IMR-90 (cell line): ENCODE measurements around the gene RNGTT.

ENCODE experiments used
- POLR2A ChIP-seq: IDR thresholded peaks from 2 replicates; pipeline ENCODE4 v1.6.1; 2012; ENCODE audit warnings: mild to moderate bottlenecking, low read depth, low read length
- TF ChIP-seq, protein P1 (sequence below): conservative IDR thresholded peaks from 2 replicates; pipeline ENCODE4 v1.5.1; 2012; ENCODE audit warnings: mild to moderate bottlenecking, low read depth, low read length, improper control_type of control experiment

DNA sequence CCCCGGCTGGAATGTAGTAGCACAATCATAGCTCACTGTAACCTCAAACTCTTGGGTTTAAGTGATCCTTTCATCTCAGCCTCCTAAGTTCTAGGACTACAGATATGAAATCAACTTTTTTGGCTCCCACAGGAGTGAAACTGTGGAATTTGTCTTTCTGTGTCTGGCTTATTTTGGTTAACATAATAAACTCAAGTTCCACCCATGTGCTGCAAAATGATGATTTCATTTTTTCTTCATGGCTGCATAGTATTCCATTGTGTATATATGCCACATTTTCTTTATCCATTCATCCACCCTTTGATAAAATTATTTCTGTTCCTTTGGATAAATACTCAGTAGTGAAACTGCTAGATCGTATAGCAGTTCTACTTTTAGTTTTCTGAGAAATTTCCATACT lies 29.9 kb downstream of the RNGTT start:
- TF ChIP-seq POLR2A: no peak
- TF ChIP-seq, protein P1, sequence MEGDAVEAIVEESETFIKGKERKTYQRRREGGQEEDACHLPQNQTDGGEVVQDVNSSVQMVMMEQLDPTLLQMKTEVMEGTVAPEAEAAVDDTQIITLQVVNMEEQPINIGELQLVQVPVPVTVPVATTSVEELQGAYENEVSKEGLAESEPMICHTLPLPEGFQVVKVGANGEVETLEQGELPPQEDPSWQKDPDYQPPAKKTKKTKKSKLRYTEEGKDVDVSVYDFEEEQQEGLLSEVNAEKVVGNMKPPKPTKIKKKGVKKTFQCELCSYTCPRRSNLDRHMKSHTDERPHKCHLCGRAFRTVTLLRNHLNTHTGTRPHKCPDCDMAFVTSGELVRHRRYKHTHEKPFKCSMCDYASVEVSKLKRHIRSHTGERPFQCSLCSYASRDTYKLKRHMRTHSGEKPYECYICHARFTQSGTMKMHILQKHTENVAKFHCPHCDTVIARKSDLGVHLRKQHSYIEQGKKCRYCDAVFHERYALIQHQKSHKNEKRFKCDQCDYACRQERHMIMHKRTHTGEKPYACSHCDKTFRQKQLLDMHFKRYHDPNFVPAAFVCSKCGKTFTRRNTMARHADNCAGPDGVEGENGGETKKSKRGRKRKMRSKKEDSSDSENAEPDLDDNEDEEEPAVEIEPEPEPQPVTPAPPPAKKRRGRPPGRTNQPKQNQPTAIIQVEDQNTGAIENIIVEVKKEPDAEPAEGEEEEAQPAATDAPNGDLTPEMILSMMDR: no peak
